Ectodermal cell (in vitro differentiated cells): Measurements from ENCODE around the gene C11orf52. TPM values are rescaled to one million over a fixed set of nuclear protein-coding genes. Genes with fewer than 3 reads are reported as not detected.
A peak's percentile ranks its signal among the peaks of the same experiment; 100 is the strongest.

Experiments
- H3K27ac ChIP-seq: 2 replicates; pipeline ENCODE4 v1.7.0; 2013; ENCODE audit warnings: mild to moderate bottlenecking, low read depth, low read length; ENCODE audit not compliant: insufficient read depth, poor library complexity, severe bottlenecking
- H3K27me3 ChIP-seq: 2 replicates; pipeline ENCODE4 v1.7.0; 2013; ENCODE audit warnings: mild to moderate bottlenecking, low read length; ENCODE audit not compliant: insufficient read depth, control insufficient read depth, poor library complexity, severe bottlenecking
- H3K36me3 ChIP-seq: one replicate; pipeline ENCODE4 v1.7.0; 2013; ENCODE audit warnings: low read length; ENCODE audit not compliant: control insufficient read depth, insufficient read depth
- H3K4me1 ChIP-seq: one replicate; pipeline ENCODE4 v1.7.0; 2013; ENCODE audit warnings: low read length; ENCODE audit not compliant: control insufficient read depth, insufficient read depth
- H3K4me3 ChIP-seq: 2 replicates; pipeline ENCODE4 v1.7.0; 2013; ENCODE audit warnings: low read depth, low read length, control low read depth; ENCODE audit not compliant: insufficient read depth
- H3K9me3 ChIP-seq: 2 replicates; pipeline ENCODE4 v1.7.0; 2013; ENCODE audit warnings: mild to moderate bottlenecking, low read length, moderate library complexity; ENCODE audit not compliant: control insufficient read depth
- WGBS, 2 experiments: methylation state at CpG; one replicate each; pipeline ENCODE4 v1.1.7; 2013; ENCODE audit warnings: missing lambda C conversion rate in 2 of 2; 5-methylcytosine and 5-hydroxymethylcytosine counted together
- polyA plus RNA-seq, 4 experiments: library from polyadenylated mRNA; stranded (reverse); fragments of 50-300 nt; gene quantifications; one replicate each; pipeline ENCODE4 v1.2.3, GENCODE V29; 2013

Gene C11orf52
- not detected for polyA plus RNA-seq (2013, experiment 1 of 4)
- 0.46 TPM for polyA plus RNA-seq (2013, experiment 2 of 4)
- 0.27 TPM for polyA plus RNA-seq (2013, experiment 3 of 4)
- polyA plus RNA-seq (2013, experiment 4 of 4) = 0.41 TPM

- 64 to 65% methylated on average over 19 of the region's 19 CpGs for WGBS, 2 experiments
- H3K4me1 ChIP-seq = peaks cover under 1% of the 10 kb centered on the region
- no peaks in the 10 kb centered on the region for H3K36me3 ChIP-seq
- H3K4me3 ChIP-seq = no peak within 1 kb of the TSS
- no peaks in the 10 kb centered on the region for H3K27me3 ChIP-seq
- H3K9me3 ChIP-seq = no peaks in the 10 kb centered on the region
- no peak within 1 kb of the TSS for H3K27ac ChIP-seq
These were observed at the start of gene C11orf52 for GRCh38 chr11:111918390-111919256. TSS of gene C11orf52 (plus strand) at chr11:111918913. CDS start at chr11:111918973, 60 bp downstream.

- Histone ChIP-seq H3K36me3 (no peaks in the 10 kb centered on the region), H3K27me3 (no peaks in the 10 kb centered on the region), H3K9me3 (no peaks in the 10 kb centered on the region), H3K4me3 (no peak overlapping the region), H3K4me1 (no peaks in the 10 kb centered on the region), H3K27ac (no peak overlapping the region)
- WGBS, 2 experiments = 100% methylated on average over 1 of the region's 1 CpG; no CpG with 5 or more reads in 1 of the 2 experiments
These were observed 48.6 kb upstream of the C11orf52 start for GRCh38 chr11:111870113-111870512.

GRCh38 chr11:111870522-111870885 is 48.2 kb upstream of the C11orf52 start:
- Histone ChIP-seq H3K27me3 (no peaks in the 10 kb centered on the region), H3K4me3 (peak overlapping the region; percentile 84), H3K27ac (no peak overlapping the region), H3K36me3 (no peaks in the 10 kb centered on the region), H3K9me3 (no peaks in the 10 kb centered on the region), H3K4me1 (no peaks in the 10 kb centered on the region)

GRCh38 chr11:111870886-111871692 is 47.6 kb upstream of the C11orf52 start, which contains the start of gene ALG9:
TSS of gene ALG9 (minus strand) at chr11:111871581. CDS start at chr11:111871482, 99 bp downstream.
- Histone ChIP-seq H3K27ac (peak within 1 kb of the TSS; percentile 27), H3K27me3 (no peaks in the 10 kb centered on the region), H3K4me1 (no peaks in the 10 kb centered on the region), H3K36me3 (no peaks in the 10 kb centered on the region), H3K4me3 (peak within 1 kb of the TSS; percentile 84), H3K9me3 (no peaks in the 10 kb centered on the region)
- WGBS, 2 experiments = 0% methylated on average over 51 of the region's 51 CpGs

GRCh38 chr11:111871693-111872161 is 47.0 kb upstream of the C11orf52 start:
- Histone ChIP-seq H3K4me3 (peak overlapping the region; percentile 84), H3K27ac (no peak overlapping the region), H3K27me3 (no peaks in the 10 kb centered on the region), H3K4me1 (no peaks in the 10 kb centered on the region), H3K36me3 (no peaks in the 10 kb centered on the region), H3K9me3 (no peaks in the 10 kb centered on the region)
- WGBS, 2 experiments = 71 to 77% methylated on average over 5 of the region's 5 CpGs

GRCh38 chr11:111878385-111878848 is 40.3 kb upstream of the C11orf52 start:
- H3K4me3 ChIP-seq = peak overlapping the region; percentile 91
- 4 to 5% methylated on average over 13 of the region's 13 CpGs for WGBS, 2 experiments

GRCh38 chr11:111878849-111879636 is 39.7 kb upstream of the C11orf52 start, which contains the start of the genes CFAP68 and FDXACB1:
TSS of gene CFAP68 (plus strand) at chr11:111879541. CDS start at chr11:111879561, 20 bp downstream.
TSS of gene FDXACB1 (minus strand) at chr11:111879165. CDS start at chr11:111879132, 33 bp downstream.
- Histone ChIP-seq H3K27ac (peak within 1 kb of the TSS; percentile 97), H3K27me3 (no peaks in the 10 kb centered on the region), H3K4me3 (peak within 1 kb of the TSS; percentile 91), H3K36me3 (no peaks in the 10 kb centered on the region), H3K4me1 (peaks cover 6% of the 10 kb centered on the region), H3K9me3 (no peaks in the 10 kb centered on the region)
- WGBS, 2 experiments = 0 to 1% methylated on average over 55 of the region's 55 CpGs

More at GRCh38 chr11:111878385-111878848, 40.3 kb upstream of the C11orf52 start:
- peaks cover 6% of the 10 kb centered on the region for H3K4me1 ChIP-seq
- H3K27ac ChIP-seq = peak overlapping the region; percentile 97
- no peaks in the 10 kb centered on the region for H3K36me3 ChIP-seq
- H3K9me3 ChIP-seq = no peaks in the 10 kb centered on the region
- H3K27me3 ChIP-seq = no peaks in the 10 kb centered on the region

GRCh38 chr11:111879637-111879960 is 39.1 kb upstream of the C11orf52 start:
- H3K9me3 ChIP-seq = no peaks in the 10 kb centered on the region
- no peaks in the 10 kb centered on the region for H3K27me3 ChIP-seq
- H3K36me3 ChIP-seq = no peaks in the 10 kb centered on the region
- H3K27ac ChIP-seq = peak overlapping the region; percentile 97
- 66 to 69% methylated on average over 6 of the region's 6 CpGs for WGBS, 2 experiments
- peaks cover 6% of the 10 kb centered on the region for H3K4me1 ChIP-seq
- peak overlapping the region; percentile 91 for H3K4me3 ChIP-seq

GRCh38 chr11:111882202-111882601 is 36.5 kb upstream of the C11orf52 start:
- H3K4me1 ChIP-seq = peaks cover 6% of the 10 kb centered on the region
- 91 to 95% methylated on average over 5 of the region's 5 CpGs for WGBS, 2 experiments
- H3K9me3 ChIP-seq = no peaks in the 10 kb centered on the region
- H3K27me3 ChIP-seq = no peaks in the 10 kb centered on the region
- H3K36me3 ChIP-seq = no peaks in the 10 kb centered on the region
- H3K4me3 ChIP-seq = no peak overlapping the region
- no peak overlapping the region for H3K27ac ChIP-seq
